SK-N-SH (cell line): ENCODE measurements around the gene PBRM1. TPM values are rescaled to one million over a fixed set of nuclear protein-coding genes. Genes with fewer than 3 reads are reported as not detected.

Source experiments
- CTCF ChIA-PET: fragments of 300-600, 350-600 bp; formaldehyde crosslinking; extraction: SDS; loops from one replicate; lab custom pipeline; 2021; lab: Yijun Ruan, JAX
- POLR2A ChIA-PET: fragments of 350-600 bp; sonication (Branson Sonifier 250); formaldehyde crosslinking; extraction: SDS; loops from one replicate; lab custom pipeline; 2020; ENCODE audit warnings: antibody characterized with exemption, inconsistent platforms; lab: Yijun Ruan, JAX
- DNase-seq: peaks from one replicate; pipeline ENCODE4 v3.0.0; 2012
- H2AFZ ChIP-seq: fragments of 200-600 bp; sonication (generic); 2 replicates; pipeline ENCODE4 v1.8.1; 2016; ENCODE audit warnings: antibody characterized with exemption, mild to moderate bottlenecking, low read depth
- H3F3A ChIP-seq: fragments of 200-600 bp; sonication (generic); replicated peaks from 2 replicates; pipeline ENCODE3; 2016; ENCODE audit warnings: antibody characterized with exemption, mild to moderate bottlenecking; ENCODE audit not compliant: insufficient read depth
- H3K27ac ChIP-seq, 2 experiments: fragments of 200-500 bp in 1 of 2; fragments of 200-600 bp in 1 of 2; sonication (Bioruptor generic) in 1 of 2; sonication (generic), shearing (Covaris generic) in 1 of 2; 2 replicates each; pipeline versions ENCODE4 v1.5.1 to v1.6.1; 2014 to 2016; ENCODE audit warnings: low read depth in 2 of 2, inconsistent platforms in 1 of 2, low read length in 1 of 2, mild to moderate bottlenecking in 1 of 2, mixed read lengths in 1 of 2
- H3K27me3 ChIP-seq: fragments of 200-600 bp; sonication (generic), shearing (Covaris generic); 2 replicates; pipeline ENCODE4 v1.6.1; 2016; ENCODE audit warnings: mixed run types; ENCODE audit not compliant: insufficient read depth
- H3K36me3 ChIP-seq, 2 experiments: fragments of 200-500 bp in 1 of 2; fragments of 200-600 bp in 1 of 2; sonication (Bioruptor generic) in 1 of 2; sonication (generic) in 1 of 2; replicated peaks in 1 of 2; 2 replicates each; pipeline versions ENCODE3 to v1.5.1; 2014 to 2016; ENCODE audit warnings: low read length in 1 of 2, mild to moderate bottlenecking in 1 of 2; ENCODE audit not compliant: insufficient read depth in 2 of 2, control insufficient read depth in 1 of 2
- H3K4me1 ChIP-seq, 2 experiments: fragments of 200-500 bp in 1 of 2; fragments of 200-600 bp in 1 of 2; sonication (Bioruptor generic) in 1 of 2; sonication (generic), shearing (Covaris generic) in 1 of 2; 2 replicates each; pipeline versions ENCODE4 v1.5.1 to v1.6.1; 2014 to 2016; ENCODE audit warnings: low read depth in 1 of 2, low read length in 1 of 2, mixed run types in 1 of 2; ENCODE audit not compliant: insufficient read depth in 2 of 2, control insufficient read depth in 1 of 2
- H3K4me2 ChIP-seq: fragments of 200-600 bp; sonication (generic), shearing (Covaris generic); 2 replicates; pipeline ENCODE4 v1.6.1; 2017; ENCODE audit warnings: mixed run types
- H3K4me3 ChIP-seq, 2 experiments: fragments of 200-500 bp in 1 of 2; fragments of 200-600 bp in 1 of 2; sonication (Bioruptor generic) in 1 of 2; sonication (generic), shearing (Covaris generic) in 1 of 2; 2 replicates each; pipeline versions ENCODE4 v1.5.1 to v1.8.1; 2014 to 2016; ENCODE audit warnings: low read depth in 2 of 2, inconsistent platforms in 1 of 2, low read length in 1 of 2, mild to moderate bottlenecking in 1 of 2, mixed read lengths in 1 of 2, moderate library complexity in 1 of 2
- H3K79me2 ChIP-seq: fragments of 200-600 bp; sonication (generic); 2 replicates; pipeline ENCODE4 v1.8.1; 2017; ENCODE audit warnings: mild to moderate bottlenecking; ENCODE audit not compliant: insufficient read depth
- H3K9ac ChIP-seq: fragments of 200-600 bp; sonication (generic); 2 replicates; pipeline ENCODE4 v1.6.1; 2017; ENCODE audit warnings: mixed run types
- H3K9me2 ChIP-seq: fragments of 200-600 bp; sonication (generic); 2 replicates; pipeline ENCODE4 v1.6.1; 2017; ENCODE audit warnings: mixed run types
- H3K9me3 ChIP-seq: fragments of 200-600 bp; sonication (generic); 2 replicates; pipeline ENCODE4 v1.6.1; 2017; ENCODE audit warnings: mixed run types, mild to moderate bottlenecking, moderate library complexity
- H4K20me1 ChIP-seq: fragments of 200-600 bp; sonication (generic); 2 replicates; pipeline ENCODE4 v1.6.1; 2017; ENCODE audit warnings: mild to moderate bottlenecking, mixed run types; ENCODE audit not compliant: insufficient read depth
- CHD2 ChIP-seq: fragments of 150-350 bp; IDR thresholded peaks from 2 replicates; pipeline ENCODE4 v1.6.1; 2018; ENCODE audit warnings: low read length; ENCODE audit not compliant: partially characterized antibody
- ELF1 ChIP-seq: IDR thresholded peaks from 2 replicates; pipeline ENCODE4 v1.4.0; 2012
- EP300 ChIP-seq, 2 experiments: IDR thresholded peaks; 2 replicates each; pipeline versions ENCODE4 v1.4.0 to v1.6.1; 2012; ENCODE audit warnings: borderline replicate concordance in 1 of 2, low read depth in 1 of 2, low read length in 1 of 2
- EZH2phosphoT487 ChIP-seq: fragments of 200-600 bp; sonication (generic); IDR thresholded peaks from 2 replicates; pipeline ENCODE4 v1.6.1; 2017; ENCODE audit warnings: low read depth, mixed run types, mild to moderate bottlenecking, antibody characterized with exemption, moderate library complexity, borderline replicate concordance
- FOXM1 ChIP-seq: IDR thresholded peaks from 2 replicates; pipeline ENCODE4 v1.4.0; 2012; ENCODE audit warnings: low read depth, mild to moderate bottlenecking
- GATA2 ChIP-seq: sonication (generic); formaldehyde crosslinking; IDR thresholded peaks from 2 replicates; pipeline ENCODE4 v1.5.0; 2020; ENCODE audit warnings: mild to moderate bottlenecking, missing genetic modification reagents
- JUND ChIP-seq: IDR thresholded peaks from 2 replicates; pipeline ENCODE4 v1.4.0; 2012
- MAX ChIP-seq: IDR thresholded peaks from 2 replicates; pipeline ENCODE4 v1.4.0; 2012; ENCODE audit warnings: low read depth
- MXI1 ChIP-seq: IDR thresholded peaks from 2 replicates; pipeline ENCODE4 v1.6.1; 2012; ENCODE audit warnings: mild to moderate bottlenecking, low read depth, low read length, improper control_type of control experiment
- RAD21 ChIP-seq: IDR thresholded peaks from 2 replicates; pipeline ENCODE4 v1.6.1; 2012; ENCODE audit warnings: mild to moderate bottlenecking, low read length
- SIN3A ChIP-seq: IDR thresholded peaks from 2 replicates; pipeline ENCODE4 v1.6.1; 2012; ENCODE audit warnings: low read depth, mild to moderate bottlenecking, low read length, moderate library complexity, borderline replicate concordance
- SMC3 ChIP-seq: IDR thresholded peaks from 2 replicates; pipeline ENCODE4 v1.6.1; 2012; ENCODE audit warnings: low read depth, low read length, improper control_type of control experiment
- TCF12 ChIP-seq: IDR thresholded peaks from 2 replicates; pipeline ENCODE4 v1.4.0; 2012
- TEAD4 ChIP-seq: IDR thresholded peaks from 2 replicates; pipeline ENCODE4 v1.4.0; 2012; ENCODE audit warnings: mild to moderate bottlenecking, borderline replicate concordance; ENCODE audit not compliant: insufficient read depth
- USF1 ChIP-seq: IDR thresholded peaks from 2 replicates; pipeline ENCODE4 v1.4.0; 2012; ENCODE audit warnings: low read depth, borderline replicate concordance
- USF2 ChIP-seq: fragments of 150-350 bp; IDR thresholded peaks from 2 replicates; pipeline ENCODE4 v1.6.1; 2017; ENCODE audit warnings: antibody characterized with exemption, low read length, low read depth, borderline replicate concordance
- YY1 ChIP-seq: IDR thresholded peaks from 2 replicates; pipeline ENCODE4 v1.4.0; 2012; ENCODE audit warnings: low read depth, mild to moderate bottlenecking
- WGBS: methylation state at CpG from one replicate; pipeline ENCODE4 v1.1.6; 2017; ENCODE audit warnings: low lambda C conversion rate; 5-methylcytosine and 5-hydroxymethylcytosine counted together
- polyA plus RNA-seq, 3 experiments: library from polyadenylated mRNA; depleted of rRNA; stranded (reverse); fragments of >200 nt; gene quantifications; 2 replicates each; pipeline ENCODE4 v1.2.3, GENCODE V29; 2012

Gene PBRM1
- polyA plus RNA-seq, 1 of the 3 experiments (the other 2 are of a cell fraction), result 14.3 TPM

- no peak overlapping the region for H2AFZ ChIP-seq
- POLR2A ChIA-PET, result no interaction called here
- TF ChIP-seq FOXM1 (no peak), USF2 (no peak)
- TF ChIP-seq, all 33 proteins: peak for 0
- Histone ChIP-seq H3K4me1 (no peaks in the 10 kb centered on the region), H3K4me3 (no peak overlapping the region), H3K9ac (no peak overlapping the region), H3K9me3 (no peaks in the 10 kb centered on the region), H3K4me2 (no peak overlapping the region), H3K36me3 (peaks cover 40 to 90% of the 10 kb centered on the region in 2 experiments), H3K79me2 (peaks cover 23% of the 10 kb centered on the region), H3K27me3 (no peaks in the 10 kb centered on the region), H3F3A (peaks cover 5% of the 10 kb centered on the region), H4K20me1 (no peaks in the 10 kb centered on the region), H3K27ac (no peak overlapping the region), H3K9me2 (no peaks in the 10 kb centered on the region)
- WGBS, result 77% methylated on average over 3 of the region's 3 CpGs
- CTCF ChIA-PET, result no interaction called here
- no peak for DNase-seq
Observed at GRCh38 chr3:52660046-52660445, 25.7 kb downstream of the PBRM1 start.

- no peaks in the 10 kb centered on the region for H3K4me1 ChIP-seq
- H2AFZ ChIP-seq, result no peak overlapping the region
- POLR2A ChIA-PET, result no interaction called here
Observed at GRCh38 chr3:52655895-52656294, 29.8 kb downstream of the PBRM1 start.

More at GRCh38 chr3:52655895-52656294, 29.8 kb downstream of the PBRM1 start:
- no peaks in the 10 kb centered on the region; the same call in 1 of the 2 replicates for H3K79me2 ChIP-seq
- H3K4me2 ChIP-seq, result no peak overlapping the region
- no peaks in the 10 kb centered on the region for H3K9me3 ChIP-seq
- TF ChIP-seq MXI1, result no peak
- no peak for TF ChIP-seq TEAD4
- TF ChIP-seq ELF1, result no peak
- TF ChIP-seq YY1, result no peak
- no peak for TF ChIP-seq USF1
- no peak for TF ChIP-seq GATA2 (CRISPR knock-in tag)
- no peak for TF ChIP-seq TCF12
- TF ChIP-seq CHD2, result no peak
- no peak for TF ChIP-seq EZH2phosphoT487
- no peak for TF ChIP-seq SMC3
- no peak for TF ChIP-seq EP300 (IDR thresholded peaks at IDR 0.05; ENCODE audit: borderline replicate concordance in 1 of 2, low read depth in 1 of 2, low read length in 1 of 2)
- TF ChIP-seq MAX, result no peak
- no peak for TF ChIP-seq SIN3A
- no peak for TF ChIP-seq JUND
- no peak for TF ChIP-seq RAD21
- DNase-seq, result no peak
- no peaks in the 10 kb centered on the region for H4K20me1 ChIP-seq
- peaks cover 52 to 78% of the 10 kb centered on the region in 2 experiments for H3K36me3 ChIP-seq
- no peaks in the 10 kb centered on the region for H3K27me3 ChIP-seq
- H3K27ac ChIP-seq, result no peak overlapping the region
- WGBS, result 97% methylated on average over 3 of the region's 3 CpGs
- no peak overlapping the region for H3K9ac ChIP-seq
- no peak overlapping the region for H3K4me3 ChIP-seq
- peaks cover 6% of the 10 kb centered on the region for H3F3A ChIP-seq
- no peaks in the 10 kb centered on the region for H3K9me2 ChIP-seq
- CTCF ChIA-PET, result no interaction called here
